Stomach (tissue), 19 donors: ENCODE measurements around the gene CENPM. TPM values are rescaled to one million over a fixed set of nuclear protein-coding genes. Genes with fewer than 3 reads are reported as not detected.

ENCODE experiments used
- DNase-seq, 2 donors: peaks; one replicate each; pipeline versions ENCODE4 v3.0.0 to v3.0.0-alpha.2; 2013 to 2019
- H3K27ac ChIP-seq, 5 donors: fragments of 200-600 bp in 4 of 5; sonication (generic) in 4 of 5; one replicate each; pipeline ENCODE4 v1.5.1; 2013 to 2019; ENCODE audit warnings: mild to moderate bottlenecking in 1 of 5, moderate library complexity in 1 of 5
- H3K27me3 ChIP-seq, 3 donors: fragments of 200-600 bp; sonication (generic); one replicate each; pipeline ENCODE4 v1.5.1; 2017 to 2019; ENCODE audit warnings: mixed run types in 1 of 3
- H3K36me3 ChIP-seq, 4 donors: fragments of 200-600 bp; sonication (generic); 1 replicate in 3 of 4; 2 replicates in 1 of 4; pipeline ENCODE4 v1.5.1; 2016 to 2019
- H3K4me1 ChIP-seq, 4 donors: fragments of 200-600 bp; sonication (generic); one replicate each; pipeline ENCODE4 v1.5.1; 2016 to 2019
- H3K4me3 ChIP-seq, 4 donors: fragments of 200-600 bp; sonication (generic) in 3 of 4; one replicate each; pipeline ENCODE4 v1.5.1; 2016 to 2019; ENCODE audit warnings: mild to moderate bottlenecking in 1 of 4
- H3K9me3 ChIP-seq, 4 donors: fragments of 200-600 bp; sonication (generic); one replicate each; pipeline ENCODE4 v1.5.1; 2016 to 2019
- EP300 ChIP-seq: sonication (generic); formaldehyde crosslinking; IDR thresholded peaks from one replicate; pipeline ENCODE4 v1.6.1; 2017; ENCODE audit warnings: antibody characterized with exemption
- POLR2A ChIP-seq, 4 donors: fragments of 450-650 bp; IDR thresholded peaks; one replicate each; pipeline ENCODE4 v1.6.1; 2016; ENCODE audit warnings: antibody characterized with exemption in 4 of 4, control low read depth in 2 of 4, mild to moderate bottlenecking in 1 of 4, moderate library complexity in 1 of 4
- POLR2AphosphoS5 ChIP-seq, 3 donors: sonication (generic); formaldehyde crosslinking; IDR thresholded peaks; one replicate each; pipeline ENCODE4 v1.6.1; 2016; ENCODE audit warnings: antibody characterized with exemption in 3 of 3
- WGBS, 5 donors: extraction: QIAGEN DNeasy Blood & Tissue Kit in 3 of 5; methylation state at CpG; one replicate each; pipeline versions ENCODE4 v1.1.5 to v1.1.7; 2013 to 2018; 5-methylcytosine and 5-hydroxymethylcytosine counted together
- intact Hi-C: fragments of 100-400 bp; cut with DNase I; formaldehyde crosslinking; loops from one replicate; pipeline ENCODE4 v1.15.1; 2023; ENCODE audit warnings: low total_unique reads
- long read RNA-seq, 10 donors: transcript quantifications; one replicate each; lab custom pipeline, GENCODE V29; 2026
- polyA plus RNA-seq, 3 donors: library from polyadenylated mRNA; stranded (reverse); fragments of 200-250 nt; gene quantifications; one replicate each; pipeline ENCODE4 v1.2.3, GENCODE V29; 2013
- total RNA-seq, 5 donors: library from RNA; depleted of rRNA; stranded (reverse); fragments of >200 nt; gene quantifications; one replicate each; pipeline versions ENCODE4 v1.1.0 to v1.2.3, GENCODE V29; 2014 to 2016
- TF ChIP-seq, protein P1 (sequence below), 7 experiments: fragments of 450-650 bp in 4 of 7; fragments of 200-600 bp in 3 of 7; sonication (generic) in 3 of 7; IDR thresholded peaks; one replicate each; pipeline ENCODE4 v1.5.1; 2016 to 2019; ENCODE audit warnings: antibody characterized with exemption in 7 of 7, control low read depth in 2 of 7, mild to moderate bottlenecking in 1 of 7
- donor health status: healthy with polysubstance abuse.
- donor health status: Bipolar disorder and iron deficiency.
- donor health status: healthy.

Gene CENPM, protein sequence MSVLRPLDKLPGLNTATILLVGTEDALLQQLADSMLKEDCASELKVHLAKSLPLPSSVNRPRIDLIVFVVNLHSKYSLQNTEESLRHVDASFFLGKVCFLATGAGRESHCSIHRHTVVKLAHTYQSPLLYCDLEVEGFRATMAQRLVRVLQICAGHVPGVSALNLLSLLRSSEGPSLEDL
- total RNA-seq: 10 to 100 TPM in 2 of 5 donors, 1 to 10 TPM in 2, not detected in 1; 6.1 to 64.3 (median 11.1) TPM
- 10 to 100 TPM; 15.1 to 22.5 (median 15.8) TPM for polyA plus RNA-seq
- long read RNA-seq, donor 1, partial matches to known transcripts: 0 of 5 reads
- long read RNA-seq, donor 1, other reads (novel, unspliced or antisense): 0 of 5 reads
- long read RNA-seq, donor 2, partial matches to known transcripts: 0 of 4 reads
- long read RNA-seq, donor 2, other reads (novel, unspliced or antisense): 0 of 4 reads
- long read RNA-seq, donor 3, transcript CENPM-201 (6 exons, 966 nt): major isoform, 5 of 6 reads
- long read RNA-seq, donor 3, partial matches to known transcripts: 0 of 6 reads
- long read RNA-seq, donor 3, other reads (novel, unspliced or antisense): 0 of 6 reads
- long read RNA-seq, donor 4, partial matches to known transcripts: 0 of 2 reads
- long read RNA-seq, donor 4, other reads (novel, unspliced or antisense): 0 of 2 reads
- long read RNA-seq, donor 5, transcript CENPM-201 (6 exons, 966 nt): major isoform, 7 of 9 reads
- long read RNA-seq, donor 5, partial matches to known transcripts: 0 of 9 reads
- long read RNA-seq, donor 5, other reads (novel, unspliced or antisense): 0 of 9 reads
- long read RNA-seq, donor 6, transcript CENPM-201 (6 exons, 966 nt): major isoform, 13 of 17 reads
- long read RNA-seq, donor 6, partial matches to known transcripts: 0 of 17 reads
- long read RNA-seq, donor 6, other reads (novel, unspliced or antisense): 0 of 17 reads
- long read RNA-seq, donor 7, transcript CENPM-201 (6 exons, 966 nt): major isoform, 8 of 14 reads
- long read RNA-seq, donor 7, partial matches to known transcripts: 0 of 14 reads
- long read RNA-seq, donor 7, other reads (novel, unspliced or antisense): 0 of 14 reads
- long read RNA-seq, donor 8, partial matches to known transcripts: 0 of 4 reads
- long read RNA-seq, donor 8, other reads (novel, unspliced or antisense): 0 of 4 reads
- long read RNA-seq, donor 9, partial matches to known transcripts: 0 of 2 reads
- long read RNA-seq, donor 9, other reads (novel, unspliced or antisense): 0 of 2 reads
- long read RNA-seq, donor 10, partial matches to known transcripts: 0 of 5 reads
- long read RNA-seq, donor 10, other reads (novel, unspliced or antisense): 0 of 5 reads

DNA sequence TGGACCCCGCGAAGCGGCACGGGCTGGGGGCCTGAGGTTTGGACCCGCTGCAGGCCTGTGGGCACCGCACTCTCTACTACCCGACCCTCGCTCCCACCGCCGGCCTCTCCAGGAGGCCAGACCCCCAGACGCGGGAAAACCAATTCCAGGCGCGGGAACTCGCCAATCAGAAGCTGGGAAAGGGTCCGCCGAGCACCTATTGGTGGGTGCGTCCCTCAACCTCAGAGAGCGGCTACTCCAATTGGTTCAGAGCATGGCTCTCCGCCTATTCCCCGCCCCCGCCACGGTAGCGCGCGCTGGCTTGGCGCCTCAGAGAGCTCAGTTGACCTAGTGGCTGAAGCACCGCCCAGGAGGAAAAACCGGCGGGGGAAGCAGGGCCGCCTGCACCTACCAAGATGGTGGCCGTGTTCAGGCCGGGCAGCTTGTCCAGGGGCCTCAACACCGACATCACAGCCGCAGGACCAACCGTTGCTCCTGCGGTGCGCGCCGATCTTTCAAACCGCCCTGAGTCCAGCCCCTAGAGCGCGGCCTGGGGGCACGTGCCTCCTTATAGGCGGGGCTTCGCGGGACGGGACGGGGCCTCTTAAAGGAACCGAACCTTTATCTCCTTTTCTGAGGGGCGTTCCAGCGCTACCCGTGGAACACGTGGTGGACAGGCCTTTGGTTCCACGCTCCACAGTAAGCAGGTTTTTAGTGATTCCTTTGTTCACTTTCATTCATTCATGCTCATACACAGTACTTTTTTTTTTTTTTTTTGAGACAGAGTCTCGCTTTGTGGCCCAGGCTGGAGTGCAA lies at the start of gene CENPM:
Gene CENPM (minus strand): TSS at position 524 of the 795 bp plus-strand sequence. CDS start 76 bp downstream, at position 448.
- peaks cover 13 to 35% (median 27%) of the 10 kb centered on the region in 4 donors for H3K4me1 ChIP-seq
- peak within 1 kb of the TSS; percentile 67 to 88 (median 76) for H3K4me3 ChIP-seq
- no peaks in the 10 kb centered on the region for H3K9me3 ChIP-seq
- peak; percentile 92 to 98 for DNase-seq
- 1 to 2% (median 2%) methylated on average over 39 to 56 of the region's 56 CpGs for WGBS, 5 donors
- intact Hi-C loops: no loop called here
- H3K27me3 ChIP-seq: peaks cover 0 to 6% (median 0%) of the 10 kb centered on the region in 3 donors
- TF ChIP-seq, protein P1, sequence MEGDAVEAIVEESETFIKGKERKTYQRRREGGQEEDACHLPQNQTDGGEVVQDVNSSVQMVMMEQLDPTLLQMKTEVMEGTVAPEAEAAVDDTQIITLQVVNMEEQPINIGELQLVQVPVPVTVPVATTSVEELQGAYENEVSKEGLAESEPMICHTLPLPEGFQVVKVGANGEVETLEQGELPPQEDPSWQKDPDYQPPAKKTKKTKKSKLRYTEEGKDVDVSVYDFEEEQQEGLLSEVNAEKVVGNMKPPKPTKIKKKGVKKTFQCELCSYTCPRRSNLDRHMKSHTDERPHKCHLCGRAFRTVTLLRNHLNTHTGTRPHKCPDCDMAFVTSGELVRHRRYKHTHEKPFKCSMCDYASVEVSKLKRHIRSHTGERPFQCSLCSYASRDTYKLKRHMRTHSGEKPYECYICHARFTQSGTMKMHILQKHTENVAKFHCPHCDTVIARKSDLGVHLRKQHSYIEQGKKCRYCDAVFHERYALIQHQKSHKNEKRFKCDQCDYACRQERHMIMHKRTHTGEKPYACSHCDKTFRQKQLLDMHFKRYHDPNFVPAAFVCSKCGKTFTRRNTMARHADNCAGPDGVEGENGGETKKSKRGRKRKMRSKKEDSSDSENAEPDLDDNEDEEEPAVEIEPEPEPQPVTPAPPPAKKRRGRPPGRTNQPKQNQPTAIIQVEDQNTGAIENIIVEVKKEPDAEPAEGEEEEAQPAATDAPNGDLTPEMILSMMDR (IDR thresholded peaks at IDR 0.05): no peak
- no peak for TF ChIP-seq POLR2A (IDR thresholded peaks at IDR 0.05)
- TF ChIP-seq EP300: no peak
- TF ChIP-seq POLR2AphosphoS5 (IDR thresholded peaks at IDR 0.05): no peak
- peak within 1 kb of the TSS; percentile 45 to 79 (median 72) for H3K27ac ChIP-seq
- no peaks in the 10 kb centered on the region for H3K36me3 ChIP-seq

DNA sequence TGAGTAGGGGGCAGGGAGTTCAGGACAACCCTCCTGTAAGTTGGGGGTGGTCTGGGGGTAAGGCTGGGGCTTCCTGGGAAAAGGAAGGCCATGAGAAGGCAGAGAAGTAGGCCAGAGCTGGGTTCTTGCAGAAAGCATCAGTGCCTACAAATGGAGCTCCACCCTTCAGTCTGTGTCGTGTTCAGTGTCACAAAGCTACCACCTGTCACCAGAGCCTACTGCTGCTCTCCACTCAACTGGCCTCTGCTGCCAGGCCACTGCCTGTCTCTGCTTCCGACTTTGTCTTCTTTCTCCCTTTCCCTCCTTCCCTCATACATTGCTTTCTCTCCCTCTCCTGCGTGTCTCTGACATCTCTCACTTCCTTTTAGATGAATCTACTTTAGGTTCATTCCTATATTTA lies 48.3 kb upstream of the CENPM start:
- 72 to 83% (median 73%) methylated on average over 3 of the region's 3 CpGs for WGBS, 5 donors
- Histone ChIP-seq H3K9me3 (no peaks in the 10 kb centered on the region), H3K36me3 (no peaks in the 10 kb centered on the region), H3K27me3 (no peaks in the 10 kb centered on the region), H3K4me3 (no peak overlapping the region), H3K27ac (no peak overlapping the region), H3K4me1 (peaks cover 6 to 18% (median 16%) of the 10 kb centered on the region in 4 donors)
- TF ChIP-seq EP300: no peak
- no peak for TF ChIP-seq POLR2AphosphoS5 (IDR thresholded peaks at IDR 0.05)
- TF ChIP-seq, protein P1 (IDR thresholded peaks at IDR 0.05): no peak
- TF ChIP-seq POLR2A (IDR thresholded peaks at IDR 0.05): no peak
- intact Hi-C loops: no loop called here
- DNase-seq: no peak

DNA sequence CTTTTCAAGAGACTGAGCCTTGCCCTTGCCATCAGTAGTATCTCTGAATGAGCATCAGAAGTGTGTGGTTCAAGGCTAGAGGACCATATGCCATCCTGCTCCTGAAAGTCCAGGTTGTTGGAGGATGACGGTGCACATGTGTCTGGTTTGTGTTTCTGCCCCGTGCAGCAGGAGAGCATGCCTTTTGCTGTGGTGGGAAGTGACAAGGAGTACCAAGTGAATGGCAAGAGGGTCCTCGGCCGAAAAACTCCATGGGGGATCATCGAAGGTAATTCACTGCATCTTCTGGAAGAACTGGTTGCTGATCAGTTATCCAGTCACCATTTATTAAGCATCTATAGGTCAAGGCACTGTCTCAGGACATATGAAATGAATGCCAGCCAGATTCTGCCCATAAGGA lies 45.5 kb upstream of the CENPM start:
- 88 to 95% (median 94%) methylated on average over 5 of the region's 5 CpGs for WGBS, 5 donors
- TF ChIP-seq, protein P1 (IDR thresholded peaks at IDR 0.05): no peak
- TF ChIP-seq EP300 (no peak), POLR2A (IDR thresholded peaks at IDR 0.05) (no peak)
- Histone ChIP-seq H3K27me3 (no peaks in the 10 kb centered on the region), H3K4me1 (no peaks in the 10 kb centered on the region), H3K4me3 (no peak overlapping the region), H3K36me3 (no peaks in the 10 kb centered on the region), H3K27ac (no peak overlapping the region), H3K9me3 (no peaks in the 10 kb centered on the region)
- DNase-seq: peak in 1 of 2 donors; percentile 15
- intact Hi-C loops: no loop called here
